H9 (cell line): ENCODE measurements around the gene CDC42EP5. TPM values are rescaled to one million over a fixed set of nuclear protein-coding genes. Genes with fewer than 3 reads are reported as not detected.

ENCODE experiments used
- DNase-seq: peaks from one replicate; pipeline ENCODE4 v3.0.0-alpha.2; 2017
- H2AFZ ChIP-seq: one replicate; pipeline ENCODE4 v1.6.1; 2013; ENCODE audit warnings: mild to moderate bottlenecking, low read length, control low read depth, moderate library complexity
- H2AK5ac ChIP-seq: 2 replicates; pipeline ENCODE4 v1.6.1; 2013; ENCODE audit warnings: low read length, control low read depth, mixed read lengths; ENCODE audit not compliant: insufficient read length
- H2BK120ac ChIP-seq: one replicate; pipeline ENCODE4 v1.6.1; 2013; ENCODE audit warnings: low read depth, mild to moderate bottlenecking, low read length, control low read depth, inconsistent platforms; ENCODE audit not compliant: poor library complexity, severe bottlenecking
- H2BK12ac ChIP-seq: 2 replicates; pipeline ENCODE4 v1.6.1; 2013; ENCODE audit warnings: low read length, control low read depth, mixed read lengths, low read depth; ENCODE audit not compliant: insufficient read length
- H2BK15ac ChIP-seq: 2 replicates; pipeline ENCODE4 v1.6.1; 2013; ENCODE audit warnings: low read depth, low read length, control low read depth
- H2BK20ac ChIP-seq: one replicate; pipeline ENCODE4 v1.6.1; 2013; ENCODE audit warnings: low read depth, mild to moderate bottlenecking, low read length, control low read depth, inconsistent platforms; ENCODE audit not compliant: poor library complexity, severe bottlenecking
- H2BK5ac ChIP-seq: 2 replicates; pipeline ENCODE4 v1.6.1; 2013; ENCODE audit warnings: low read length, control low read depth, mixed read lengths; ENCODE audit not compliant: insufficient read length
- H3K14ac ChIP-seq: 2 replicates; pipeline ENCODE4 v1.6.1; 2013; ENCODE audit warnings: low read length, control low read depth; ENCODE audit not compliant: insufficient read depth
- H3K18ac ChIP-seq: 2 replicates; pipeline ENCODE4 v1.6.1; 2013; ENCODE audit warnings: low read depth, mild to moderate bottlenecking, mixed read lengths, low read length, control low read depth; ENCODE audit not compliant: insufficient read length
- H3K23ac ChIP-seq: 2 replicates; pipeline ENCODE4 v1.6.1; 2013; ENCODE audit warnings: low read length, control low read depth, mixed read lengths, low read depth; ENCODE audit not compliant: insufficient read length
- H3K23me2 ChIP-seq: 2 replicates; pipeline ENCODE4 v1.6.1; 2013; ENCODE audit warnings: low read depth, mild to moderate bottlenecking, mixed read lengths, low read length, control low read depth; ENCODE audit not compliant: insufficient read length, poor library complexity, severe bottlenecking
- H3K27ac ChIP-seq: 2 replicates; pipeline ENCODE4 v1.5.1; 2013; ENCODE audit warnings: low read length, control low read depth, mixed read lengths, low read depth; ENCODE audit not compliant: insufficient read length
- H3K27me3 ChIP-seq: 2 replicates; pipeline ENCODE4 v1.6.1; 2013; ENCODE audit warnings: low read length, control low read depth, inconsistent platforms; ENCODE audit not compliant: insufficient read depth
- H3K4ac ChIP-seq: 2 replicates; pipeline ENCODE4 v1.6.1; 2013; ENCODE audit warnings: low read depth, mild to moderate bottlenecking, control low read depth, inconsistent platforms, low read length, moderate library complexity
- H3K4me1 ChIP-seq: 2 replicates; pipeline ENCODE4 v1.6.1; 2013; ENCODE audit warnings: low read length, control low read depth, inconsistent platforms; ENCODE audit not compliant: insufficient read depth
- H3K4me2 ChIP-seq: 2 replicates; pipeline ENCODE4 v1.6.1; 2013; ENCODE audit warnings: low read length, control low read depth, mixed read lengths; ENCODE audit not compliant: insufficient read length, insufficient read depth
- H3K56ac ChIP-seq: 2 replicates; pipeline ENCODE4 v1.6.1; 2013; ENCODE audit warnings: low read depth, mild to moderate bottlenecking, mixed read lengths, low read length, control low read depth; ENCODE audit not compliant: insufficient read length
- H3K79me1 ChIP-seq: 2 replicates; pipeline ENCODE4 v1.6.1; 2013; ENCODE audit warnings: low read depth, mild to moderate bottlenecking, moderate library complexity, low read length, control low read depth, inconsistent platforms; ENCODE audit not compliant: insufficient read depth, poor library complexity, severe bottlenecking
- H3K79me2 ChIP-seq: 2 replicates; pipeline ENCODE4 v1.6.1; 2013; ENCODE audit warnings: low read length, control low read depth, inconsistent platforms; ENCODE audit not compliant: insufficient read depth
- H3K9ac ChIP-seq: 2 replicates; pipeline ENCODE4 v1.6.1; 2013; ENCODE audit warnings: low read length, control low read depth, mixed read lengths; ENCODE audit not compliant: insufficient read length; ENCODE audit errors: extremely low read depth
- H3K9me3 ChIP-seq: one replicate; pipeline ENCODE4 v1.6.1; 2013; ENCODE audit warnings: low read depth, low read length, inconsistent platforms; ENCODE audit not compliant: control insufficient read depth
- H3T11ph ChIP-seq: one replicate; pipeline ENCODE4 v1.6.1; 2013; ENCODE audit warnings: mild to moderate bottlenecking, low read length, control low read depth, inconsistent platforms
- H4K20me1 ChIP-seq: one replicate; pipeline ENCODE4 v1.6.1; 2013; ENCODE audit not compliant: control insufficient read depth, insufficient read length, insufficient read depth
- H4K5ac ChIP-seq: 2 replicates; pipeline ENCODE4 v1.6.1; 2013; ENCODE audit warnings: low read depth, mild to moderate bottlenecking, mixed read lengths, low read length, control low read depth; ENCODE audit not compliant: insufficient read length
- H4K8ac ChIP-seq: replicated peaks from 2 replicates; pipeline ENCODE4 v1.6.1; 2013; ENCODE audit warnings: low read length, control low read depth, mixed read lengths, low read depth; ENCODE audit not compliant: insufficient read length
- H4K91ac ChIP-seq: 2 replicates; pipeline ENCODE4 v1.6.1; 2013; ENCODE audit warnings: low read depth, mild to moderate bottlenecking, moderate library complexity, mixed read lengths, low read length, control low read depth; ENCODE audit not compliant: insufficient read length
- H3K27ac Mint-ChIP-seq, 3 experiments: 2 replicates in 2 of 3; 3 replicates in 1 of 3; pipeline ENCODE4 v1.8.0; 2020 to 2021; ENCODE audit warnings: mixed read lengths in 3 of 3, mild to moderate bottlenecking in 1 of 3, moderate library complexity in 1 of 3
- H3K27me3 Mint-ChIP-seq: 2 replicates; pipeline ENCODE4 v1.8.0; 2021; ENCODE audit warnings: low read depth, mild to moderate bottlenecking, moderate library complexity, mixed read lengths
- H3K36me3 Mint-ChIP-seq, 3 experiments: 2 replicates in 2 of 3; 3 replicates in 1 of 3; pipeline ENCODE4 v1.8.0; 2020 to 2021; ENCODE audit warnings: low read depth in 3 of 3, mixed read lengths in 3 of 3; ENCODE audit not compliant: insufficient read depth in 1 of 3
- H3K4me1 Mint-ChIP-seq, 2 experiments: 2 replicates each; pipeline ENCODE4 v1.8.0; 2020; ENCODE audit warnings: mixed read lengths in 2 of 2
- H3K4me3 Mint-ChIP-seq, 2 experiments: 2 replicates in 1 of 2; 3 replicates in 1 of 2; pipeline ENCODE4 v1.8.0; 2020 to 2021; ENCODE audit warnings: mild to moderate bottlenecking in 2 of 2, mixed read lengths in 2 of 2, moderate library complexity in 1 of 2
- H3K9me3 Mint-ChIP-seq, 2 experiments: 2 replicates in 1 of 2; 3 replicates in 1 of 2; pipeline ENCODE4 v1.8.0; 2020; ENCODE audit warnings: mild to moderate bottlenecking in 2 of 2, mixed read lengths in 2 of 2, moderate library complexity in 1 of 2
- CTCF ChIP-seq: fragments of 200-600 bp; sonication (generic); conservative IDR thresholded peaks from 3 replicates; pipeline ENCODE4 v1.8.0; 2021; ENCODE audit warnings: antibody characterized with exemption, mild to moderate bottlenecking
- WGBS: extraction: QIAGEN DNeasy Blood & Tissue Kit; methylation state at CpG from one replicate; pipeline ENCODE4 v1.1.7; 2013; ENCODE audit warnings: missing lambda C conversion rate, low lambda C conversion rate, mixed read lengths; ENCODE audit not compliant: insufficient read length; ENCODE audit errors: extremely low coverage; 5-methylcytosine and 5-hydroxymethylcytosine counted together
- total RNA-seq: library from RNA; stranded (reverse); gene quantifications from 2 replicates; pipeline ENCODE4 v1.2.1, GENCODE V29; 2021

Gene CDC42EP5
- total RNA-seq, 1 experiment from 2014 or later: 1.6 TPM

DNA sequence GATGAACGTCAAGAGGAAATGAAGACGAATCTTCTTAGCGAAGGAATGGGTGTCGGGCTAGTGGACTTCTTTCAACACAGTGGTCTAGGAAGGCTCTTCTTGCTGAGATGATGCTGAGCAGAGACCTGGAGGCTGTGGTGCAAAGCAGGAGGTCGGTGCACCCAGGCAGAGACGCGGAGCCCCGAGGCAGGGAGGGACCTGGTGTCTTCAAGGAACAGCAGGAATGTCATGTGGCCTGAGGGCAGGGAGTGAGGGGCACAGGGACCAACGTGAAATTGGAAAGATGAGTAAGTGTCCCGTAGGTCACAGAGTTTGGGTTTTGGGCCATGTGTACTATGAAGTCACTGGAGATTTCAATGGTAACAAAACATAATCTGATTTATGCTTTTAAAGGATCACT lies 11.4 kb upstream of the CDC42EP5 start:
- Histone ChIP-seq H2BK5ac (no peak overlapping the region), H4K5ac (no peak overlapping the region), H2BK20ac (no peak overlapping the region), H3K27me3 (no peaks in the 10 kb centered on the region), H4K91ac (no peak overlapping the region), H2AFZ (no peak overlapping the region), H3K18ac (no peak overlapping the region), H3K14ac (no peak overlapping the region), H3K27ac (no peak overlapping the region), H3K79me1 (no peaks in the 10 kb centered on the region), H2BK15ac (no peak overlapping the region), H3K4me2 (no peak overlapping the region), H3K9ac (no peak overlapping the region), H3K4ac (no peak overlapping the region), H2AK5ac (no peak overlapping the region), H4K20me1 (no peaks in the 10 kb centered on the region), H2BK120ac (no peak overlapping the region), H2BK12ac (no peak overlapping the region), H3K9me3 (peaks cover 5% of the 10 kb centered on the region), H3K23ac (no peak overlapping the region), H3K56ac (no peak overlapping the region), H3K23me2 (no peaks in the 10 kb centered on the region), H4K8ac (no peak overlapping the region), H3K4me1 (no peaks in the 10 kb centered on the region), H3K79me2 (no peaks in the 10 kb centered on the region), H3T11ph (no peak overlapping the region)
- H3K27me3 Mint-ChIP-seq: peaks cover 7% of the 10 kb centered on the region
- H3K27ac Mint-ChIP-seq: no peak overlapping the region
- no peak for DNase-seq
- H3K36me3 Mint-ChIP-seq: peaks cover 0 to 5% (median 0%) of the 10 kb centered on the region in 3 experiments; a peak in 1 of 7 replicates
- peaks cover 17 to 62% of the 10 kb centered on the region in 2 experiments for H3K9me3 Mint-ChIP-seq
- no peak for TF ChIP-seq CTCF
- peaks cover 0 to 5% of the 10 kb centered on the region in 2 experiments; a peak in 2 of 4 replicates for H3K4me1 Mint-ChIP-seq
- H3K4me3 Mint-ChIP-seq: no peak overlapping the region
- WGBS: no CpG with 5 or more reads among the region's 10 CpGs
